HG03135 (cell line): ENCODE data around the gene PIK3CA.
A peak's percentile ranks its signal among the peaks of the same experiment; 100 is the strongest.
"Not testable (repeated sequence)": the region's sequence is repeated elsewhere in the genome, so short reads cannot be mapped to it uniquely, and the experiment has no call there.

Experiments
- ATAC-seq: cut with Tn5 transposase; IDR thresholded peaks from one replicate; pipeline ENCODE4 v1.9.1; 2021; ENCODE audit warnings: mild to moderate bottlenecking, moderate library complexity; ENCODE audit not compliant: unreplicated experiment

Gene PIK3CA

GRCh38 chr3:179192542-179192941 lies 44.4 kb downstream of the PIK3CA start:
- ATAC-seq = no peak

- ATAC-seq = no peak
These were observed 46.8 kb downstream of the PIK3CA start for GRCh38 chr3:179194931-179195330.

GRCh38 chr3:179196098-179196497 lies 47.9 kb downstream of the PIK3CA start:
- ATAC-seq = peak; percentile 83

GRCh38 chr3:179196700-179197099 lies 48.5 kb downstream of the PIK3CA start:
- ATAC-seq = no peak

- no peak for ATAC-seq
These were observed 52.6 kb downstream of the PIK3CA start for GRCh38 chr3:179200790-179201189.

- not testable (repeated sequence) for ATAC-seq
These were observed 67.4 kb downstream of the PIK3CA start for GRCh38 chr3:179215550-179215949.

- ATAC-seq = not testable (repeated sequence)
These were observed 70.1 kb downstream of the PIK3CA start for GRCh38 chr3:179218213-179218612.

- ATAC-seq = no peak
These were observed 75.4 kb downstream of the PIK3CA start for GRCh38 chr3:179223548-179223947.

- no peak for ATAC-seq
These were observed 76.4 kb downstream of the PIK3CA start for GRCh38 chr3:179224584-179224983.

- ATAC-seq = no peak
These were observed 79.2 kb downstream of the PIK3CA start for GRCh38 chr3:179227349-179227748.

GRCh38 chr3:179229177-179229576 lies 81.0 kb downstream of the PIK3CA start:
- ATAC-seq = no peak

- ATAC-seq = no peak
These were observed 84.9 kb downstream of the PIK3CA start for GRCh38 chr3:179233043-179233442.

- ATAC-seq = no peak
These were observed 86.0 kb downstream of the PIK3CA start for GRCh38 chr3:179234199-179234598.

GRCh38 chr3:179236669-179237301 lies 88.6 kb downstream of the PIK3CA start:
- peak; percentile 61 for ATAC-seq

- ATAC-seq = peak; percentile 56
These were observed 92.1 kb downstream of the PIK3CA start for GRCh38 chr3:179240299-179240698.

- not testable (repeated sequence) for ATAC-seq
These were observed 94.7 kb downstream of the PIK3CA start for GRCh38 chr3:179242859-179243258.

- ATAC-seq = no peak
These were observed 96.7 kb downstream of the PIK3CA start for GRCh38 chr3:179244878-179245277.

GRCh38 chr3:179247289-179248015 lies 99.3 kb downstream of the PIK3CA start:
- ATAC-seq = no peak

GRCh38 chr3:179250803-179251476 lies 102.8 kb downstream of the PIK3CA start, which contains the start of gene KCNMB3:
KCNMB3 (minus strand) TSS chr3:179251114; CDS start chr3:179250990, 124 bp downstream.
- ATAC-seq = no peak

GRCh38 chr3:179256813-179257212 lies 108.7 kb downstream of the PIK3CA start:
- ATAC-seq = no peak

- ATAC-seq = not testable (repeated sequence)
These were observed 109.6 kb downstream of the PIK3CA start for GRCh38 chr3:179257742-179258141.

- ATAC-seq = no peak
These were observed 110.7 kb downstream of the PIK3CA start for GRCh38 chr3:179258820-179259219.
